Fibroblast of lung (primary cell): ENCODE data around the gene HOXB6. TPM values are rescaled to one million over a fixed set of nuclear protein-coding genes. Genes with fewer than 3 reads are reported as not detected.
A peak's percentile ranks its signal among the peaks of the same experiment; 100 is the strongest.

Experiments used
- DNase-seq, 2 donors: peaks; one replicate each; pipeline versions ENCODE4 v3.0.0 to v3.0.0-alpha.2; 2010; ENCODE audit warnings: low read depth in 2 of 2
- H2AFZ ChIP-seq: 2 replicates; pipeline ENCODE4 v1.5.1; 2012; ENCODE audit warnings: low read length, control low read depth, inconsistent platforms
- H3K27ac ChIP-seq: 2 replicates; pipeline ENCODE4 v1.5.1; 2011; ENCODE audit warnings: low read length, control low read depth; ENCODE audit not compliant: insufficient read depth
- H3K27me3 ChIP-seq: 2 replicates; pipeline ENCODE4 v1.5.1; 2011; ENCODE audit warnings: mild to moderate bottlenecking, low read length; ENCODE audit not compliant: control insufficient read depth, insufficient read depth
- H3K36me3 ChIP-seq: 2 replicates; pipeline ENCODE4 v1.5.1; 2011; ENCODE audit warnings: low read length; ENCODE audit not compliant: control insufficient read depth, insufficient read depth
- H3K4me1 ChIP-seq: 2 replicates; pipeline ENCODE4 v1.5.1; 2011; ENCODE audit warnings: low read length; ENCODE audit not compliant: control insufficient read depth, insufficient read depth; ENCODE audit errors: extremely low read depth
- H3K4me2 ChIP-seq: 2 replicates; pipeline ENCODE4 v1.5.1; 2011; ENCODE audit warnings: low read length, control low read depth; ENCODE audit not compliant: insufficient read depth; ENCODE audit errors: extremely low read depth
- H3K4me3 ChIP-seq, 4 experiments: fragments of 200-600 bp in 1 of 4; sonication (generic) in 1 of 4; replicated peaks in 1 of 4; 2 replicates each; pipeline ENCODE4 v1.5.1; 2011 to 2016; ENCODE audit warnings: low read length in 4 of 4, low read depth in 3 of 4, mild to moderate bottlenecking in 3 of 4, control low read depth in 2 of 4, inconsistent platforms in 1 of 4, mixed read lengths in 1 of 4; ENCODE audit not compliant: insufficient read depth in 1 of 4; ENCODE audit errors: control extremely low read depth in 1 of 4
- H3K79me2 ChIP-seq: 2 replicates; pipeline ENCODE4 v1.5.1; 2012; ENCODE audit warnings: mild to moderate bottlenecking, low read length, inconsistent platforms; ENCODE audit not compliant: control insufficient read depth, insufficient read depth
- H3K9ac ChIP-seq: 2 replicates; pipeline ENCODE4 v1.5.1; 2011; ENCODE audit warnings: mild to moderate bottlenecking, low read length, control low read depth; ENCODE audit not compliant: insufficient read depth
- H3K9me3 ChIP-seq: 2 replicates; pipeline ENCODE4 v1.5.1; 2012; ENCODE audit warnings: low read depth, low read length; ENCODE audit not compliant: control insufficient read depth, insufficient read depth
- H4K20me1 ChIP-seq: 2 replicates; pipeline ENCODE4 v1.5.1; 2011; ENCODE audit warnings: low read length; ENCODE audit not compliant: control insufficient read depth, insufficient read depth; ENCODE audit errors: extremely low read depth
- EZH2 ChIP-seq: IDR thresholded peaks from 2 replicates; pipeline ENCODE4 v1.5.1; 2012; ENCODE audit warnings: low read length, control low read depth, mild to moderate bottlenecking; ENCODE audit errors: missing control alignments
- polyA plus RNA-seq, 2 donors: library from polyadenylated mRNA; depleted of rRNA in 1 of 2; stranded (reverse) in 1 of 2; unstranded in 1 of 2; fragments of >200 nt; gene quantifications; 2 replicates each; pipeline ENCODE4 v1.2.1, GENCODE V29; 2011 to 2012; ENCODE audit warnings: missing spikeins in 1 of 2
- total RNA-seq: library from RNA; depleted of rRNA; stranded (reverse); fragments of >200 nt; gene quantifications from 2 replicates; pipeline ENCODE4 v1.2.1, GENCODE V29; 2014
- TF ChIP-seq, protein P1 (sequence below), 2 donors: IDR thresholded peaks in 1 of 2; conservative IDR thresholded peaks in 1 of 2; 1 replicate in 1 of 2; 2 replicates in 1 of 2; pipeline ENCODE4 v1.5.1; 2011 to 2012; ENCODE audit warnings: low read length in 2 of 2, control low read depth in 1 of 2, inconsistent platforms in 1 of 2, low read depth in 1 of 2, mild to moderate bottlenecking in 1 of 2

The HOXB6 gene
- total and polyA plus RNA-seq, 2 donors (not counting 1 experiment from before 2014, with no cell fraction given) = 16.2 to 28.9 TPM

DNA sequence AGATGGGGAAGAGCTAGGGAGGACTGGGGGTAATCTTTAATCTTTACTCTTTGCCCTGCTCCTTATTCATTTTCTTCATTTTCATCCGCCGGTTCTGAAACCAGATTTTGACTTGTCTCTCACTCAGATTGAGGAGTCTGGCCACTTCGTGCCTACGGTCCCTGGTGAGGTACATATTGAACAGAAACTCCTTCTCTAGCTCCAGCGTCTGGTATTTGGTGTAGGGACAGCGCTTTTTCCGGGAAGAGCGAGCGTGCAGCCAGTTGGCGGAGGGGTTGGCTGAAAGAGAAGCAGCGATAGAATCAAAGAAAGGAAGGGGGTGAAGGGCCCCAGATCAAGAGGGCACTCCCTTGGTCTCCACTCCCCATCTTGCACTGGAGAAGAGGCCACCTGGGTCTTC, 18.1 kb upstream of the HOXB6 start:
- peaks cover 4% of the 10 kb centered on the region for H3K4me1 ChIP-seq
- H3K9ac ChIP-seq = no peak overlapping the region
- no peak overlapping the region for H2AFZ ChIP-seq
- H3K27me3 ChIP-seq = peaks cover 93% of the 10 kb centered on the region
- no peaks in the 10 kb centered on the region for H3K36me3 ChIP-seq
- no peak overlapping the region for H3K27ac ChIP-seq
- H3K4me2 ChIP-seq = no peak overlapping the region
- H3K79me2 ChIP-seq = no peaks in the 10 kb centered on the region
- no peak overlapping the region for H3K4me3 ChIP-seq
- peaks cover 2% of the 10 kb centered on the region for H4K20me1 ChIP-seq
- no peaks in the 10 kb centered on the region for H3K9me3 ChIP-seq
- no peak for TF ChIP-seq EZH2
- TF ChIP-seq, protein P1, sequence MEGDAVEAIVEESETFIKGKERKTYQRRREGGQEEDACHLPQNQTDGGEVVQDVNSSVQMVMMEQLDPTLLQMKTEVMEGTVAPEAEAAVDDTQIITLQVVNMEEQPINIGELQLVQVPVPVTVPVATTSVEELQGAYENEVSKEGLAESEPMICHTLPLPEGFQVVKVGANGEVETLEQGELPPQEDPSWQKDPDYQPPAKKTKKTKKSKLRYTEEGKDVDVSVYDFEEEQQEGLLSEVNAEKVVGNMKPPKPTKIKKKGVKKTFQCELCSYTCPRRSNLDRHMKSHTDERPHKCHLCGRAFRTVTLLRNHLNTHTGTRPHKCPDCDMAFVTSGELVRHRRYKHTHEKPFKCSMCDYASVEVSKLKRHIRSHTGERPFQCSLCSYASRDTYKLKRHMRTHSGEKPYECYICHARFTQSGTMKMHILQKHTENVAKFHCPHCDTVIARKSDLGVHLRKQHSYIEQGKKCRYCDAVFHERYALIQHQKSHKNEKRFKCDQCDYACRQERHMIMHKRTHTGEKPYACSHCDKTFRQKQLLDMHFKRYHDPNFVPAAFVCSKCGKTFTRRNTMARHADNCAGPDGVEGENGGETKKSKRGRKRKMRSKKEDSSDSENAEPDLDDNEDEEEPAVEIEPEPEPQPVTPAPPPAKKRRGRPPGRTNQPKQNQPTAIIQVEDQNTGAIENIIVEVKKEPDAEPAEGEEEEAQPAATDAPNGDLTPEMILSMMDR (conservative IDR thresholded peaks at IDR 0.05 in 1 of 2, IDR thresholded peaks at IDR 0.05 in 1 of 2; ENCODE audit: low read depth in 1 of 2, low read length in 2 of 2) = no peak
- no peak for DNase-seq

DNA sequence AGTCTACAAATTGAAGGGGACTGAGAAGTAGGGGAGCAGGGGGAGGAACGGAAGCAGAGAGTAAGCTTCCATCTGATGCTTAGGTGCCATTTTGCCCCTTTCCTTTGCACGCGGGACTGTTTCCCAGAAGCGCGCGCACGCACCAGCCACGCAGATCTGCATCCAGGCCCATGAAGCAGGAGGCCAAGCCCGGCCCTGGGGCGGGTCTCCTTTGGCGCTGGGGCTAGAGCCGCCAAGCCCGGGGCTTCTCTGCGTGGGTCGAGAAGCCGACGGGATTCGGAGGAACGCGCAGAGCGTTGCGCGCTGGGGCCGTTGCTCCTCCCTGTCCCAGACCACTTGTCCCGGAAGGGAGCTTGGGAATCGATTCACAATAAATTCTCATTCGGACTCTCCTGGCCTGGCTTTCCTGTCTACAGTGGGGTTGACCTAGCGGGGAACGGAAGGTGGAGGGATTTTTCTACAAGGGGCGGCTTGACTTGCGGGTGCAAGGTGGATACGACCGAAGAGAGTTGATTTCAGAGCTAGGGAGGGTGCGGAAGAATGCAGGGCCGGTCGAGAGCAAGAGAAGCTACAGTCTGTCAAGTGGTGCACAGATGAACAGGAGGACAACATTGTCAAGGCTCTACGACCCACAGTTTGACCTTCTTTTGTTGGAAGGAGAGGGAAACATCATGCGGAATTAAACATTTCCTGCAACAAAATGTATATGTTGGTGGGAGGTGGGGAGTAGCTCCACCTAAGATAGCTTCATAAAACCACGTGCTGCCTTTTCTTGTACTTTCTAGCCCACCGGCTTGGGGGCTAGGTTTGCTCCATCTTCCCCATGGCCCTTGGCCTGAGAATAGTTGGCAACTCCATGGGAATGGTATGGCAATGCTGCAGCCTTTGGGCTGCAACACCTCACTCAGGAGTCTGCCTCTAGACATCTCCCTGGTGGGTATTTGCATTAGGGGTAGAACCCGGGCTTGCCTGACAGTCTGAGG, 16.9 kb upstream of the HOXB6 start:
- H3K4me3 ChIP-seq = no peak overlapping the region
- H3K27ac ChIP-seq = no peak overlapping the region
- H2AFZ ChIP-seq = no peak overlapping the region
- H3K9ac ChIP-seq = no peak overlapping the region
- DNase-seq = no peak
- H3K79me2 ChIP-seq = no peaks in the 10 kb centered on the region
- TF ChIP-seq EZH2 = peak; percentile 91
- TF ChIP-seq, protein P1 (conservative IDR thresholded peaks at IDR 0.05 in 1 of 2, IDR thresholded peaks at IDR 0.05 in 1 of 2; ENCODE audit: low read depth in 1 of 2, low read length in 2 of 2) = no peak
- H3K4me2 ChIP-seq = no peak overlapping the region
- peaks cover 93% of the 10 kb centered on the region for H3K27me3 ChIP-seq
- H3K4me1 ChIP-seq = peaks cover 4% of the 10 kb centered on the region
- H3K36me3 ChIP-seq = no peaks in the 10 kb centered on the region
- peaks cover 2% of the 10 kb centered on the region for H4K20me1 ChIP-seq
- H3K9me3 ChIP-seq = no peaks in the 10 kb centered on the region

DNA sequence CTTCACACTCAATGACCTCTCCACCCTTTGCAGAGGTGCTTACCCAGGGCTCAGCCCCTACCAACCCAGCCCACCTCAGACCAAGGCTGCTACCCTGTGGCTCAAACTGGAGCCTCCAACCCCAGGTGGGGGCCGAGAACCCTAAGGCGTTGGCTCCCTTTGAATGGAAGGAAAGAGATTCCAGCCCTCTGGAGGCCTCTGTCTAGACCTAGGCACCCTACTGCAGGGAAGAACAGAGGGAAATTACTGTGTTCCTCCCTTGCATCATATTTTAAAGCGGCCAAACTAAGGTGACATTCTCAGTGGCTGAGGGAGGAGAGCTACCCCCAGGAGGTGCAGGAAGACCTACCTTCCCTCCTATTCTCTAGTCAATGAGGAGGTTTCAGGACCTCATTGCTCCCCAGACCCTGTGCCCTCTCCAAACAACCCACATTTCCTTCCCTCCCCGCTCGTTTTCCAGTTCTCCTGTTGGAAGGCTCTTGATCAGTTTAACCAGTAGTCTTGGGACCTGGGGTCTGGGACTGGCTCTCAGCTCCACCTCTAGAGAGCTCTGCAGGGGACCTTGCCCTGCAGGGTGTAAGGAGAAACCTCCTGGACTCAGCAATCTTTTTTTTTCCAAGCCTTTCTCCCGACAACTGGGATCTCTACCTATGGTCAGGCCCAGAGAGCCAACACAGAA, 15.8 kb upstream of the HOXB6 start:
- H3K27ac ChIP-seq = no peak overlapping the region
- no peaks in the 10 kb centered on the region for H3K79me2 ChIP-seq
- H3K27me3 ChIP-seq = peaks cover 95% of the 10 kb centered on the region
- peaks cover 4% of the 10 kb centered on the region for H3K4me1 ChIP-seq
- H3K4me3 ChIP-seq = no peak overlapping the region
- TF ChIP-seq, protein P1 (conservative IDR thresholded peaks at IDR 0.05 in 1 of 2, IDR thresholded peaks at IDR 0.05 in 1 of 2; ENCODE audit: low read depth in 1 of 2, low read length in 2 of 2) = no peak
- TF ChIP-seq EZH2 = no peak
- no peaks in the 10 kb centered on the region for H3K36me3 ChIP-seq
- H3K9ac ChIP-seq = no peak overlapping the region
- H2AFZ ChIP-seq = no peak overlapping the region
- DNase-seq = no peak
- no peak overlapping the region for H3K4me2 ChIP-seq
- H4K20me1 ChIP-seq = peaks cover 2% of the 10 kb centered on the region
- no peaks in the 10 kb centered on the region for H3K9me3 ChIP-seq
